NCI-H1092 (cell line): ENCODE measurements around the gene SDF4.
A peak's percentile ranks its signal among the peaks of the same experiment; 100 is the strongest.

Experiments used
- DNase-seq: peaks from one replicate; lab custom pipeline; 2025; lab: John Stamatoyannopoulos, UW

Gene SDF4

GRCh38 chr1:1231400-1232207 is at the start of gene SDF4:
Gene SDF4, minus strand, starts transcription at chr1:1232001. Its CDS starts 3,229 bp downstream, at chr1:1228772.
- peak; percentile 89 for DNase-seq

- no peak for DNase-seq
Measured at GRCh38 chr1:1280782-1281481, 49.1 kb upstream of the SDF4 start.

- no peak for DNase-seq
Measured at GRCh38 chr1:1279028-1279427, 47.2 kb upstream of the SDF4 start.

GRCh38 chr1:1278620-1279019 is 46.8 kb upstream of the SDF4 start:
- DNase-seq, result no peak

- no peak for DNase-seq
Measured at GRCh38 chr1:1275836-1276235, 44.0 kb upstream of the SDF4 start.

GRCh38 chr1:1274931-1275431 is 43.2 kb upstream of the SDF4 start:
- no peak for DNase-seq

- DNase-seq, result no peak
Measured at GRCh38 chr1:1274299-1274930, 42.6 kb upstream of the SDF4 start.

GRCh38 chr1:1273512-1274298 is 41.9 kb upstream of the SDF4 start, which contains the start of gene UBE2J2:
Gene UBE2J2, minus strand, starts transcription at chr1:1273854. Its CDS starts 5,862 bp downstream, at chr1:1267992.
- peak; percentile 62 for DNase-seq

GRCh38 chr1:1273209-1273511 is 41.4 kb upstream of the SDF4 start:
- DNase-seq, result no peak

GRCh38 chr1:1272341-1273208 is 40.8 kb upstream of the SDF4 start:
- no peak for DNase-seq

- no peak for DNase-seq
Measured at GRCh38 chr1:1270813-1271212, 39.0 kb upstream of the SDF4 start.

- no peak for DNase-seq
Measured at GRCh38 chr1:1268284-1268682, 36.5 kb upstream of the SDF4 start.

GRCh38 chr1:1267488-1268283 is 35.9 kb upstream of the SDF4 start:
- DNase-seq, result no peak

- DNase-seq, result no peak
Measured at GRCh38 chr1:1264868-1265272, 33.1 kb upstream of the SDF4 start.

- DNase-seq, result no peak
Measured at GRCh38 chr1:1264026-1264425, 32.2 kb upstream of the SDF4 start.

- no peak for DNase-seq
Measured at GRCh38 chr1:1262758-1263157, 31.0 kb upstream of the SDF4 start.

- no peak for DNase-seq
Measured at GRCh38 chr1:1262071-1262470, 30.3 kb upstream of the SDF4 start.

GRCh38 chr1:1260843-1261560 is 29.2 kb upstream of the SDF4 start:
- DNase-seq, result no peak

GRCh38 chr1:1259951-1260600 is 28.3 kb upstream of the SDF4 start:
- no peak for DNase-seq
